ENCODE measurements around the gene TBC1D2.

GRCh38 chr9:98189412-98189811, 66.0 kb downstream of the TBC1D2 start:
- TF ChIP-seq, protein P1, sequence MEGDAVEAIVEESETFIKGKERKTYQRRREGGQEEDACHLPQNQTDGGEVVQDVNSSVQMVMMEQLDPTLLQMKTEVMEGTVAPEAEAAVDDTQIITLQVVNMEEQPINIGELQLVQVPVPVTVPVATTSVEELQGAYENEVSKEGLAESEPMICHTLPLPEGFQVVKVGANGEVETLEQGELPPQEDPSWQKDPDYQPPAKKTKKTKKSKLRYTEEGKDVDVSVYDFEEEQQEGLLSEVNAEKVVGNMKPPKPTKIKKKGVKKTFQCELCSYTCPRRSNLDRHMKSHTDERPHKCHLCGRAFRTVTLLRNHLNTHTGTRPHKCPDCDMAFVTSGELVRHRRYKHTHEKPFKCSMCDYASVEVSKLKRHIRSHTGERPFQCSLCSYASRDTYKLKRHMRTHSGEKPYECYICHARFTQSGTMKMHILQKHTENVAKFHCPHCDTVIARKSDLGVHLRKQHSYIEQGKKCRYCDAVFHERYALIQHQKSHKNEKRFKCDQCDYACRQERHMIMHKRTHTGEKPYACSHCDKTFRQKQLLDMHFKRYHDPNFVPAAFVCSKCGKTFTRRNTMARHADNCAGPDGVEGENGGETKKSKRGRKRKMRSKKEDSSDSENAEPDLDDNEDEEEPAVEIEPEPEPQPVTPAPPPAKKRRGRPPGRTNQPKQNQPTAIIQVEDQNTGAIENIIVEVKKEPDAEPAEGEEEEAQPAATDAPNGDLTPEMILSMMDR (IDR thresholded peaks at IDR 0.05; ENCODE audit: borderline replicate concordance, extremely low read depth, low read length, poor library complexity, severe bottlenecking): no peak
- no peak for TF ChIP-seq EZH2 (IDR thresholded peaks at IDR 0.05; ENCODE audit: borderline replicate concordance, low read depth, low read length, severe bottlenecking)
